HCEC 1CT (cell line): ENCODE measurements around the gene UBE2O.

Source experiments
- DNase-seq: peaks from one replicate; pipeline ENCODE4 v3.0.0-alpha.2; 2017

UBE2O gene

GRCh38 chr17:76385892-76386786, 66.8 kb downstream of the UBE2O start:
- peak; percentile 78 for DNase-seq

DNA sequence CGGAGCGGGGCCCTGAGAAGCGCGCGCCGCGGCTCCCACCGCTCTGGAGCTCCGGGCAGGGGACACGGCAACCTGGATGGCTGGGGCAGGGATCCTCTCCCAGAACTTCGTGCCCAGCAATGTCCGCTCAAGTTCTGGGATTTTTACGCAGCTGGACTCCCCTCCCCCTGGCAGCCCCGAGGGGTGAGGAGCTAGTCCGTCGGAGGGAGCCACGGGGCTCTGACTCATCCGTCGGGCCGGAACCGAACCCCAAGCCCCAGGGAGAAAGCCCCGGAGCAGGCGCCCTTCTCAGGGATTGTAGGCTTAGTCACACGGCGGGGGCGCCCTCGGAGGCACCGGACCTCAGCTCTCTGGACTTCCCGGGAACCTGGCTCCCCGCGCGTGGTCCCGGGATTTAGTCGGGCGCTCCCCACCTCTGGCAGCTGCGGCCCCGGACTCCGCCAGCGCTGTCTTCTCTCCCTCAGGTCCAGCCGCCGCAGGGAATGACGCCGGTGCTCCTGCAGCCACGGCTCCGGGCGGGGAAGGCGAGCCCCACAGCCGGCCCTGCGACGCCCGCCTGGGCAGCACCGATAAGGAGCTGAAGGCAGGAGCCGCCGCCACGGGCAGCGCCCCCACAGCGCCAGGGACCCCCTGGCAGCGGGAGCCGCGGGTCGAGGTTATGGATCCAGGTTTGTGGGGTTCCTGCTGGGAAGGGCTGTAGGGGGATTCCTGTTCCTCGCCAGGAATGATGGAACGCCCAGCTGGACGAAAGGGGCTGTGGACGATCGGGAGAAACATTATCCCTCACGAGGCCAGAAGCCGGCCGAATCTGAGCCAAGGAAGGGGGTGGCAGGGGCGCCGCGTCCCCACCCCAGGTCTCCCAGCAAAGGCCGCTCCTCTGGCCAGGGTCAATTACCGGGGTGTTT, 67.7 kb downstream of the UBE2O start:
- DNase-seq: peak; percentile 79

GRCh38 chr17:76384222-76384986, 68.5 kb downstream of the UBE2O start, which contains the start of gene SPHK1:
SPHK1 (plus strand) TSS chr17:76384609; CDS start chr17:76385645, 1,036 bp downstream.
- DNase-seq: peak; percentile 85

GRCh38 chr17:76383546-76384221, 69.3 kb downstream of the UBE2O start:
- DNase-seq: peak; percentile 46

DNA sequence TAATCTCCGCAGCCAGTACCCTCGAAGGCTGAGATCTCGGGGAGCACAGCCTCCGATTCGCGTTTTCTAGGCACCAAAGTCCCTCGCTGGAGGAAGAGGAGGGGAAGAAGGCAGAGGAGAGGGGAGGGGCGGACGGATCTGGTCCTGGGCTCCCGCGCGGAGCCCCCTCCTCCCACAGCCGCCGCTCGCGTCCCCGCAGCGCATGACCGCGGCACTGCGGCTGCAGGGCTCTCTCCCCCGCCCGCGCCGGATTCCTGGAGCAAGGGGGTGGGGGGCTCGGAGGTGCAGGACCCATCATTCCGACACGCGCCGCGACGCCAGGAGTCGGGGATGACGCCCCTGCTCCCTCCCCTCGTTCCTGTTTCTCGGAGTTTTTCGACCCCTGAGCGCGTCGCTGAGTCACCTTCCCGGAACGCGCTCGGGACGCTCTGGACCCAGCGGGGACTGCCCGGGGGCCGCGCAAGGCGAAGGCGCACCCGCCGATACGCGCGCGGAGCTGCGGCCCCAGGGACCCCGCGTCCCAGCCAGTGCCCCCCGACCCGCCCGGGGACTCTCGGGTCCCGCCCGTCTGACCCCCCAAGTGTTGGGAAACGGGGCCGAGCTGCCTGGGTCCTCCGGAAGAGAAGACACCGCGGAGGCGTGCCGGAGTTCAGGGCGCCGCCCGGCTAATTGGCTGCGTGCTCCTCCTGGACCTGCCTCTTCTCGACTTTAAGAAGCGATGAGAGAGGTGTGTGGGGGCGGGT, 70.0 kb downstream of the UBE2O start:
- peak; percentile 58 for DNase-seq

- DNase-seq: no peak
Measured at GRCh38 chr17:76382351-76382802, 70.6 kb downstream of the UBE2O start.

DNA sequence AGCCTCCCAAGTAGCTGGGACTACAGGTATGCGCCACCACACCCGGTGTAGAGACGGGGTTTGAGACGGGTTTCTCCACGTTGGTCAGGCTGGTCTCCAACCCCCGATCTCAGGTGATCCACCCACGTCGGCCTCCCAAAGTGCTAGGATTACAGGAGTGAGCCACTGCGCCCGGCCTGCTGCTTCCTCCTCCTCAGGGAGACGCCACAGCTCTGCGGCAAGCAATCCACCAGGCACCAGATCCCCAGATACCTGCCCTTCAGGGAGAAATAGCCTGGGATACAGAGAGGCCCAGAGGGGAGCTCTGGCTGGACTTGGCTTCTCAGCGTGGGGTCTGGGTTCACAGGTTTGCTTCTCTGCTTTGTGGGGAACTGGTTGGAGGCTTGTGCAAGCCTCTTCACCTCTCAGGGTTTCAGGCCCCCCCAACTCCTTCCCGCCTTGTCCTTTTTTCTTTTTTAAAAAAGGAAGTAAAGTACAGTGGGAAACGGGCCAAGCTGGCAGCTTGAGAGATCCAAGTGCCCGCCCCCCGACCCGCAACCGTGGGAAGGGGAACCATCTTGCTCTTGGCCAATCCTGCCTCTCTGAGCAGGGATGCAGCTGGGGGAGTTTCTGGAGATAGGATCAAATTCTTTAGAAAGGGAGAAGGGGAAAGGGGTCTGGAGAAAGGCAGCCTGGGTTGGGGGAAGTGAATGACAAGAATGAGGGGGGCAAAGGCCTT, 71.2 kb downstream of the UBE2O start:
- DNase-seq: no peak

- no peak for DNase-seq
Measured at GRCh38 chr17:76379646-76380376, 73.1 kb downstream of the UBE2O start.

DNA sequence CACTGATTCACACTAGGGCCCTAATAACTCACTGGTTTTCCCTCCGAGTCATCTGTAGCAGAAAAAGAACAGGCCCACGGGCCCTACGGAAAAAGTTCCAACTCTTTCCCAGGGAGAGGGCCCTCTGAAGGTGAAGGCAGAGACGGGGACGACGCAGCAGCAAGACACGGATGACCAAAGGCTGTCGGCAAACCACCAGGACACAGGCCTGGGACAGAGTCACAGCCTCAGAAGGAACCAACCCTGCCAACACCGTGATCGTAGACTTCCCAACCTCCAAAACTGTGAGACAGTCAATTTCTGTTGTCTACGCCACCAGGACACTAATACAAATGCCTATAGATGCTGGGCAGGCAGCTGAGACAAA, 73.7 kb downstream of the UBE2O start:
- DNase-seq: no peak

DNA sequence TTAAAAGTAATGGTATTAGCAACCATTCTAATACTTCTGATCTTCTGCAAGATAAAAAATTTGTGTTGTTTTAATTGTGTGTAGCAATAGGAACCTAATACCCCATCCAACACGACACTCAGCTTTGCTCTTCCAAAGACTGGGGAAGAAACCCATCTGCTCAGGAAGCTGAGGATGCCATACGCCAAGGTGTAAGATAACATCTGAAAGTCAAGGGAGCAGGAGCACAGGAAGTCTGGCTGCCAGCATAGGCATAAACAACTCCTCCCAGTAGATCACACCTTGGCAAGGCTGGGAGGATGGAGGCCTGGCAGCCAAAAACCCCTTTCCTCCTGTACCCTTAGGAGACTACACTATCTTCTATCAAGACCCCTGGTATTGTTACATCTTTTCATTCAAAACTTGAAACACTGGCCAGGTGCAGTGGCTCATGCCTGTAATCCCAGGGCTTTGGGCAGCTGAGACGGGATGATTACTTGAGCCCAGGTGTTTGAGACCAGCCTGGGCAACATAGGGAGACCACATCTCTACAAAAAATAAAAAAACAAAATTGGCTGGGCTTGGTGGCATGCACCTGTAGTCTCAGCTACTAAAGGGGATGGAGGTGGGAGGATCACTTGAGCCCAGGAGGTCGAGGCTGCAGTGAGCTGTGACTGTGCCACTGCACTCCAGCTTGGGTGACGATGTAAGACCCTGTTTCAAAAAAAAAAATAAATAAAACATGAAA, 74.2 kb downstream of the UBE2O start:
- no peak for DNase-seq

- no peak for DNase-seq
Measured at GRCh38 chr17:76376318-76377133, 76.4 kb downstream of the UBE2O start.

DNA sequence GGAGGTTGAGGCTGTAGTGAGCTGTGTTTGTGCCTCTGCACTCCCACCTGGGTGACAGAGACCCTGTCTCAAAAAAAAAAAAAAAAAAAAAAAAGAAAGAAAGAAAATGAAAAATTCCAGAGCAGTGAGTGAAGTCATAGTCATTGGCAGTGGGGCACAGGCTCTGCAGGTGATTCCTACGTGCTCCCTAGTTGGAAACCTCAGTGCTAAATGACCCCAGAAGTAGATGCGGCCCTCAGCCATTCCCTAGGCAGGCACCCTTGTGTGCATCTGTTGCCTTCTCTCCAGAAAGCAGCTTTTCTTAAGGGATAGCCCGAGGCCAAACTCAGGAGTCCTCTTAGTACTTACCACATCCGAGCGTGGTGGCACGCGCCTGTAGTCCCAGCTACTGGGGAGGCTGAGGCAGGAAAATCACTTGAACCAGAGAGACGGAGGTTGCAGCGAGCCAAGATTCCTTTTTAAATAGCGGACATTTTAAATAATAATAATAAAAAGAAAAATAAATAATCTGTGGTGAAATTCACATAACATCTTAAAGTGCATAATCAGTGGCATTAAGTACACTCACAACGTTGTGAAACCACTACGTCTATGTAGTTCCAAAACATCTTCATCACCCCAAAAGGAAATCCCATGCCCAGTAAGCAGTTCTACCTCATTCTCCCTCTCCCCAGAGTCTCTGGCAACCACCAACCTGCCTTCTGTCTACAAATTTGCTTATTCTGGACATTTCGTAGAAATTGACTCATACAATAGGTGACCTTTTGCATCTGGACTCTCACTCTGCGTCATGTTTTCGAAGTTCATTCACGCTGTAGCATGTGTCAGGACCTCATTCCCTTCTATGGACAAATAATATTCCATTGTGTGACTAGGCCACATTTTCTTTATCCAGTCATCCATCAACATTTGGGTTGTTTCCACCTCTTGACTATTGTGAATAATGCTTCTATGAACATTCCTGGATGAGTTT, 81.0 kb downstream of the UBE2O start:
- DNase-seq: peak; percentile 99

DNA sequence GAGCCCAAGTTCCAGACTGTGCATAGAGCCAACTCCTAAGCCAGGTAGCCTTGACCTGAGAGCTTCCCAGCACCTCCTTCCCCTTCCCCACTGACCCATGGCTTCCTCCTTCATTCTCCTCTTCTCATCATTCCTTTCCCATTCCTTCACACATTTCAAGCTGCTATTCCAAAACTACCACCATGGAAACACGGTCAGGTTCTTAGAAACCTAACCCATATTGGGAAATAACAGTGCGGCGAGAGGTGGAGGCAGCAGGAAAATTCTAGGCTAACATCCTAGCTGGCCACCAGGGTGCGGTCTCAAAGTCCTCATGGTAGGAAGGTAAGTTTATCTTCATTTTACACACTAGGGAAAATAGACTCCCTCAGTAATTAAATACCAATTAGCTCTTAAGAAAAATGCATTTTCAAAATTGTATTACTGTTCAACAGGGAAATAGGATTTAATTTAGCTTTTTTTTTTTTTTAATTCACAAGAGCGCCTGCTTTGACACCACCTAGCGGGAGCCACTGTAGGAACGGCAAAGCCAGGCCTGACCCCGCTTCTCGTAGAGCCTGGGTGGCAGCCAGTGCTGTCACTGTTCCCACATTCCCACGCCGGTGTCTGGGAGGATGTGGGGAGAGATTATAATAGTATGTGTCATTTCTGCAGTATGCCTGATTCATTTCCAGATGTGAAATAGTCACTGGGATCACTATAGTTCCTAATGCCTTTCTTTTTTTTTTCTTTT, 82.5 kb downstream of the UBE2O start:
- peak; percentile 96 for DNase-seq

DNA sequence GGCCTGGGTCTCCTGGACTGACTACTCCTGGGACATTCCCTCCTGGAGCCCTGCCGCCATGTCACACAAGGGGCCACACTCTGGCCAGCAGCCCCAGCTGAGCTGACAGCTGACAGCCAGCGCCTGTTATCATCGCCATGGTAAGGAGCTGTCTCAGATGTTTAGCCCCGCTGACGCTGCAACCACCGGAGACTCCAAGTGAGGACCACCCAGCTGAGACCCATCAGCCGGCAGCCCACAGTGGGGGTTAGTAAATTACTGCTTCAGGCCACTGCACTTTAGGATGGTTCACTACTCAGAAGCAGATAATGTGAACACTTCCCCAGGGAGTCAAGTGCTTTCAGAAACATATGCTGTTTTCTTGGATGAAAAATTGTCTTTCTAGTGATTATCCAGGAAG, 83.1 kb downstream of the UBE2O start:
- DNase-seq: no peak

- no peak for DNase-seq
Measured at GRCh38 chr17:76369379-76369778, 83.6 kb downstream of the UBE2O start.

GRCh38 chr17:76368545-76368944, 84.4 kb downstream of the UBE2O start:
- no peak for DNase-seq
